GM19324 (cell line): ENCODE results near the gene TOLLIP.
A peak's percentile ranks its signal among the peaks of the same experiment; 100 is the strongest.

Source experiments
- ATAC-seq: cut with Tn5 transposase; IDR thresholded peaks from one replicate; pipeline ENCODE4 v1.9.1; 2021; ENCODE audit warnings: mild to moderate bottlenecking, moderate library complexity; ENCODE audit not compliant: unreplicated experiment, low FRiP score

TOLLIP gene

GRCh38 chr11:1317993-1318392 lies 8.6 kb upstream of the TOLLIP start:
- ATAC-seq = no peak

GRCh38 chr11:1317432-1317831 lies 8.0 kb upstream of the TOLLIP start:
- ATAC-seq = no peak

- no peak for ATAC-seq
These were observed 1.5 kb upstream of the TOLLIP start for GRCh38 chr11:1310772-1311468.

- no peak for ATAC-seq
These were observed 871 bp upstream of the TOLLIP start for GRCh38 chr11:1310318-1310687.

DNA sequence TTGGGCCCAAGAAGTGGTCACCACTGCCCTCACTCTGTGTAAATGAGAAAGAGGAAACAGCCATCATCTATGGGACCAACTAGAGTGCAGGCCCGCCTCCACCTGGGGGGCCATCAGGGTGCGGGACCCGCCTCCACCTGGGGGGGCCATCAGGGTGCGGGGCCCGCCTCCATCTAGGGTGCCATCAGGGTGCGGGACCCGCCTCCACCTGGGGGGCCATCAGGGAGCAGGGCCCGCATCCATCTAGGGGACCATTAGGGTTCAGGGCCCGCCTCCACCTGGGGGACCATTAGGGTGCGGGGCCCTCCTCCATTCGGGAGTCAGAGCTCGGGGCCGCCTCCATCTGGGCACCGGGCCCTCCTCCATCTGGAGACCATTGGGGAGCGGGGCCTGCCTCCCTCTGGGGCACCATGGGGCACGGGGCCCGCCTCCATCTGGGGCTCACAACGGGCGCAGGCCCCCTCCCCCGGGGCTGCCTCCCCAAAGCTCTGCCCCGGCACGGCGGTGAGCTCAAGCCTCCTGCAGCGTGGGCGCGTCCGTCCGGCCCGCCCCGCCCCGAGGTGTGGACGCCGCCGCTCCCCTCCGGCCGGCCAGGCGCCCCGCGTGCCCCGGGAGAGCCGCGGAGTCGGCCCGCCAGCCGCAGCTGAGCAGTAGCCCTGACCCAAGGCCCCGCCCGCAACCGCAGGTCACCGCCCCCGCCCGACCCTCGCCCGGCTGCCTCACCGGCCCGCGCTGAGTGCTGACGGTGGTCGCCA lies 512 bp downstream of the TOLLIP start:
- peak; percentile 65 for ATAC-seq

GRCh38 chr11:1307998-1308742 lies 1.3 kb downstream of the TOLLIP start:
- no peak for ATAC-seq

DNA sequence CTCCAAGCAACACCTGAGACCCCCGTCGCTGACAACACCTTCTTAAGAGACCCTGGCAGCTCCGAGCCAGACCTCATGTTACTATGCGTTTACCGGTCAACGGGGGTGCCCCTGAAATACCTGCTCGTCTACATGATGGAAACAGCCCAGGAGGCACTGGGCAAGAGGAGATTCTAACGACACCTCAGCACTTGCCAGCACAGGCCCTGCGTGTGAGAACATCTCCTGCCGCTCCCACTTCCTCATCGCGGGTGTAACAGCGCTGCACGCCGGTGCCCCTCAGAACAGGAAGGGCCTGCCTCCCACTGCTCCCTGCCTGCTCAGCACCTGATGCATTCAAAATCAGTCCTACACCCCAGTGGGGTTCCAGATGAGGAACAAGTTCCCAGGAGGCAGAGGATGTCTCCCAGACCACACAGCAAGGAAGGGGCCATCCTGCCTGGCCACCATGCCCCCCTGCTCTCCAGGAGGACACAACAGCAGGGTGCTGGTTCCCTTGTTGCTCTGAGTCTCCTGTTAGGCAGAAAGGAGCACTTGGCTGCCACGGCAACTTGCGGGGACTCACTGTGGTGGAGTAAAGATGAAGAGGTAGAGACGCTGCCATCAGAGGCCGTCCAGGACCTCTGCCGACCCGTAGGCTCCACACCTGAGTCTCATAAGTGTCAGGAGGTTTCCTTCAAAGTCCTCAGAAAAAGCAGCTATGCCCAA lies 2.1 kb downstream of the TOLLIP start:
- ATAC-seq = no peak

DNA sequence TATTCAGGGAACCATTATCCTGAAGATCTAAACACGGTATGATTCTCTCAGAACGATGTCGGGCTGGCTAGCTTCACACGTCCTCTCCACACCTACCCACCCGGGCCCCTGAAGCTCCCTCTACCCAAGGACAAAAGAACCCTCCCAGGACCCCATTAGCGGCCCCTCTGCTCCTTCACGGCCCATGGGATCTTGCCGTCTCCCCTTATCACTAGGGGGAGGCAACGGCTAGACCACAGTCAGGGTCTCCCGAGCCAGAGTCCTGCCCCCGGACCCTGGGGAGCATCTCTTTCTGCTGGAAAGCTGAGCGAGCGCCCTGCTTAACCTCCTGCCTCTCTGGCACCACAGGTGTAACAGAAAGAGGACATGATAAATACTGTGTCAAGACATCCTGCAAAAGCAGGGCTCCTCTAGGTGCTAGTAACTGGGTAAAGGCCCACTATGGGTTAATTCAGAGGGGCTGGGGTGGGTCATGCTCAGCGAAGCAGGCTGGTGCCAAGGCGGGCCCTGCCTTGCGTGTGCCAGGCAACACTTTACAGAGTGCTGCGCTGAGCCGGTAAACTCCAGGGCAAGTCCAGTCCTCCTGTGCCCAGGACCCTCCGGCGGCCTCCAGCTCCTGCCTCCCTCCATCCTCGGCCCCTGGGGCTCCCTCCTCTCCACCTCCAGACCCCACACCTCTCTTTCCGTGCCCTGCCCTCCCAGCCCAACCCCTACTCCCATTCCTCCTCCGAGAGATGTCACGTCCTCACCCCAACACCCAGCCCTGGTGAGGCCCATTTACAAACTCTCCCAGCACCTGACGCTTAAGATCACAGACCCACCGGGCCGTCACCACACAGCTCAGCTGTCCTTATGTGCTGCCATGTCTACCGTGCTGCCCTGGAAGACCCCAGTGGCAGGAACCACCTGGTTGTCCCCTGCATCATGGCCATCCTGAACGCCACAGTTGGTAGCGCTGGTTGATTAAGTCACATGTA lies 3.0 kb downstream of the TOLLIP start:
- ATAC-seq = no peak

DNA sequence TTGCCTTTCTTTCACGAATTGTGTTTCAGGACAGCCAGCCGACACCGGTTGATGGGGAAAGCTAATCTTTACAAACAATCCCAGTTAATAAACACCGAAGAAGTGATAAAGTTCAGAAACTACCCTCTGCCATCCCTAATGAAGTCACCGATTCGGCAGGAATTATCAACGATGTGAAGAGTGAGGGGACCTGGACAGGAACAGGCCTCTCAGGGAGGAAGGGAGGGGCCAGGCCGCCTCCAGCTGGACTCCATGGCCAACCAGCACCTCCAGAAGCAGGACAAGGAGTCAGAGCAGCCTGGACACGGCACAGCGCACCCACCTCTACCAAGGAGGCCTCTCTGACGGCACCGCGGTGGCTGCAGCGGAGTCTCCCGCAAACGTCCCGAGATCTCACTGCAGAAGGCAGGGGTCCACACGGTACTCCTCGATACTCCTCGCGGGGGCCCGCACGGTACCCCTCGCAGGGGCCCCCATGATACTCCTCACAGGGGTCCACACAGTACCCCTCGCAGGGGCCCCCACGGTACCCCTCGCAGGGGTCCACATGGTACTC lies 3.9 kb downstream of the TOLLIP start:
- ATAC-seq = no peak

DNA sequence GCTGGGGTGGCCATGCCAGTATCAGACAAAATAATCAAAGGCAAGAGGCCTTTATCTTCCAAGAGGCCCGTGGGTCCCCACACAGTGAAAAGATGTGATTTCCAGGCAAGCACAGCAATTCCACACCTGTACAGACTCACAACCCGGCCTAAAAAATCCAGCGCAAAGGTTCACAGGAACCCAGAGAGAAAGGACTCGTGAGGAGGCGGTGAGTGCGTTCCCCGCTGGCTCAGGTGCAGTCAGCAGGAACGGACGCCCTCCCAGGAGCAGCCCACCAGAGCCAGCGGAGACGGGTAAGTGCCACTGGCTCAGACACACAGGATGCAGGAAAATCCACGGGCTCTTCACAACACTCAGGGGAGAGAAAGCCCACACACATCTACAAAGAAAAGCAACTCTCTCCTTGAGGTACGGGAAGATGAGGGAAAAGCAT lies 4.4 kb downstream of the TOLLIP start:
- no peak for ATAC-seq

DNA sequence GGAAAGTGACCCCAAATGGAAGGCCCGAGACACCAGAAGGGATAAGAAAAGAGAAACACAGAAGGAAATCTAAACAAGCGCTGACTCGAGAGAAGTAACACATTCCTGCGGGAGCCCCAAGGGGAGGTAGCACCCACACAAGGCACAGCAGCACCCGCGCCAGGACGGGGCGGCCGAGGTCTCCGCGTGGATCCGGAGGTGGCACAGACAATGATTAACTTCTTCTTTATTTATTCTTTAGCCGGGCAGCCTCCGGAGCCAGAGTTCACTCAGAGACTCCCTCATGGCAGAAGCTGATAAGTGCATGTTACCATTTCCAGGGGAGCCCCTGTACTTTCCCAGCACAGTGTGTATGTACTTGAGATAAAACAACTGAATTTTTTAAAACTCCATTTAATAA lies 5.1 kb downstream of the TOLLIP start:
- no peak for ATAC-seq

DNA sequence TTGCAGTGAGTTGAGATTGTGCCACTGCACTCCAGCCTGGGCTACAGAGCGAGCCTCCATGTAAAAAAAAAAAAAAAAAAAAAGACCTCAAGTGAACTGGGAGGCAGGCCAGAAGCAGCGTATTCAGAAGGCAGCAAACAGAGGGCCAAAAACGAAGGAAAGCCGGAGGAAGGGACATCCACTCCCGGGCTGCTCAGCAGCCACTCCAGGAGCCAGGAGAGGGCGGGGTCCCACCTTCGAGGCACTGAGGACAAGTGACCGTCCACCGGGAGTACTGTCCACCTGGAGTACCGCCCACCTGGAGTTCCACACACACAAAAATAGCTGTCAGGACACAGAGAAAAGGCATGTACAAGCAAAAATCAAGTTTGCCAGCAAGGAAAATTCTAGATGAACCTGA lies 5.5 kb downstream of the TOLLIP start:
- no peak for ATAC-seq

GRCh38 chr11:1303126-1303821 lies 6.2 kb downstream of the TOLLIP start:
- ATAC-seq = no peak

GRCh38 chr11:1302461-1303125 lies 6.8 kb downstream of the TOLLIP start:
- ATAC-seq = no peak

DNA sequence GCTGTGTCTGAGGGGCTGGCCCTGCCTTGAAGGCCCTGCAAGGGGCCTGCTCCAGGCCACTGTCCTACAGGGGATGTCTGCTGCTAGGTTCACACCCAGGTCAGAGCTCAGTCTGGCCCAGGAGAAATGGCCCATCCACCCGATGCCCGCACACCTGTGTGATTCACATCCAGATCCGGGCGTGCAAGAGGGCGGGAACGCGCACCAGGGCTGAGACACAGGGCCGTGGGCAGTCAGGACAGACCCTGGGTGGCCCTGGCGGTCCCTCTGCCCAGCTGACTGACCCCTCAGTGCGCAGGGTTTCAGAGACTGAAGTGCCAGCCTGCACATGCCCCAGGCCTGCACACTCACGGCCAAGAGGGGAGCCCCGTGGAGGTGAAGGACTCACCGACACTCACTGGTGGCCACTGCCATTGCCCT lies 7.4 kb downstream of the TOLLIP start:
- ATAC-seq = no peak

DNA sequence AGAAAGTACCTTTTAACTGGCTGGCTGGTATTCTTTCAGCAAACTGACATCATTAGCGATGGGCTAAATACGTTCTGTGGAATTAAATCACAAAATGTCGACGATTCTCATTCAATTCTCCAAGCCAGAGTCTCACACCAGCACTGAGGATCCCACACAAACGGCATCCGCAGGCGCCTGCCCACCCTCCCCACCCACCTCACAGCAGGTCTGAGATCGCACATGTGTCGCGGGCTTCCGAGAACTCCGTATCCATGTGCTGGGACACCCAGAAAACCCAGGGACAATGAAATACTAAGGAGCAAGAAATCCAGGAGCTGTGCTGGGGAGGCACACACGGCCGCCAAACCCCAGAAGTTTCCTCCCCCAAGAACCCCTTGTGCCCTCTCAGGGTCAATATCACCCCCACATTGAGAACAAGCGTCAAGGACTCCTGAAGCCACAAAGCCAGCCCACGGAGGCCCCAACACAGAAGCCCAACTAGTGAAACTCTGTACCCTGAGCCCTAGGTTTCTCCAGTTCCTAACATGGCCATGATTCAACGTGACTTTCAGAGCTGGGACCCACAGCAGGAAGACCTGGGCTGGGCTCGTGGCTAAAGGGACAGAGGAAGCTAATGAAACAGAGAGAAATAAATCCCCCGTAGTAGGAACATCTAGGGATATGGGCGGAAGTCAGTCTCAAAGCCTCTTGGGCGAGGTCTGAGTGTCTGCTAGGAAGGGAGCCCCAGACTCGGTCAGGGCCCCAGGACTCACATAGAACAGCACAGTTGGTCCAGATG lies 8.0 kb downstream of the TOLLIP start:
- no peak for ATAC-seq

- no peak for ATAC-seq
These were observed 8.8 kb downstream of the TOLLIP start for GRCh38 chr11:1300569-1301187.
